NCI-H345 treated with DMSO at 0.1 percent for 48 hours (cell line): ENCODE data around the gene ANKDD1B.
"Not testable (repeated sequence)": the region's sequence is repeated elsewhere in the genome, so short reads cannot be mapped to it uniquely, and the experiment has no call there.

Experiments
- DNase-seq: peaks from one replicate; lab custom pipeline; 2025; ENCODE audit not compliant: unreplicated experiment; lab: John Stamatoyannopoulos, UW

The ANKDD1B gene

DNA sequence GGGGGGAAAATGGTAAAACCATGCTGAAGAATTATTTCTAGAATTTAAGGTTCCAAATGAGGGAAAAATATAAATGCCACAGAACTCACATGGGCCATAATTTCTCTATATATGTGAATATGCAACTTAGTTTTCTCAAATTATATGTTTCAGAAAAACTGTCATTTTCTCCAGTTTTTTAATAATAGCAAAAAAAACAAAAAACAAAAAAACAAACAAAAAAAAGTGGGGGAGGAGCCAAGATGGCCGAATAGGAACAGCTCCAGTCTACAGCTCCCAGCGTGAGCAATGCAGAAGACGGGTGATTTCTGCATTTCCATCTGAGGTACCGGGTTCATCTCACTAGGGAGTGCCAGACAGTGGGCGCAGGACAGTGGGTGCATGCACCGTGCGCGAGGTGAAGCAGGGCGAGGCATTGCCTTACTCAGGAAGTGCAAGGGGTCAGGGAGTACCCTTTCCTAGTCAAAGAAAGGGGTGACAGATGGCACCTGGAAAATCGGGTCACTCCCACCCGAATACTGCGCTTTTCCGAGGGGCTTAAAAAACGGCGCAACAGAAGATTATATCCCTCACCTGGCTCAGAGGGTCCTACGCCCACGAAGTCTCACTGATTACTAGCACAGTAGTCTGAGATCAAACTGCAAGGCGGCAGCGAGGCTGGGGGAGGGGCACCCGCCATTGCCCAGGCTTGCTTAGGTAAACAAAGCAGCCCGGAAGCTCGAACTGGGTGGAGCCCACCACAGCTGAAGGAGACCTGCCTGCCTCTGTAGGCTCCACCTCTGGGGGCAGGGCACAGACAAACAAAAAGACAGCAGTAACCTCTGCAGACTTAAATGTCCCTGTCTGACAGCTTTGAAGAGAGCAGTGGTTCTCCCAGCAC lies 84.5 kb downstream of the ANKDD1B start:
- not testable (repeated sequence) for DNase-seq

DNA sequence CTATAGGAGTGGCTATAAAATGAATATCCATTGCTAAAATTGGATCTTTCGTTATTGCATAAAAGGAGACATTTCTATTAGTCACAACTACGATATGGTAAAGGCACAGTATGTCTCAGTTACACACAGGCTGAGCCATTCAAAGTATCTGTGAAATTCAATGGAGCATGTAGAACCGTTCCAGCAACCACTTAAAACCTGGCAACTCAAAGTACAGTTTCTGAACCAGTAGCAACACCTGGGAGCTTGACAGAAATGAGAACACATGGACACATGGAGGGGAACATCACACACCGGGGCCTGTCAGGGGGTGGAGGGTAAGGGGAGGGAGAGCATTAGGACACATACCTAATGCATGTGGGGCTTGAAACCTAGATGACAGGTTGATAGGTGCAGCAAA lies 90.6 kb downstream of the ANKDD1B start:
- DNase-seq, result no peak

DNA sequence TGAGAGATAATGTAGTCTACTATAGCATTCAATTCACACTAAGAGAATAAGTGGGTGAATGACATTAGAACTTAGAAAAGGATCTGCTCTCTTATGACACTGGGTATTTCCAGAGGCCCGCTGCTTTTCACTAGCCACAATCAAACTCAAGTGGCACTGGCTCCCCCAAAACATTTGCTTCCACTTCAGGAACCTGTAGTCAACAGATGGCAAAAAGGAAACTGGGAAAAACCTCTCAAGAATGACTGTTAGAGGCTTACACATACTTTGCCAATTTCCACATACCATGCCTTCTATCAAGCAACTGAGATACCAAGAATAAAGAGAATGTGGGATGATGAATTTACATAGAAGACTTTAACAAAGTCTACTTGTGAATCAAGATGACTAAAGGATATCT lies 94.8 kb downstream of the ANKDD1B start:
- no peak for DNase-seq

DNA sequence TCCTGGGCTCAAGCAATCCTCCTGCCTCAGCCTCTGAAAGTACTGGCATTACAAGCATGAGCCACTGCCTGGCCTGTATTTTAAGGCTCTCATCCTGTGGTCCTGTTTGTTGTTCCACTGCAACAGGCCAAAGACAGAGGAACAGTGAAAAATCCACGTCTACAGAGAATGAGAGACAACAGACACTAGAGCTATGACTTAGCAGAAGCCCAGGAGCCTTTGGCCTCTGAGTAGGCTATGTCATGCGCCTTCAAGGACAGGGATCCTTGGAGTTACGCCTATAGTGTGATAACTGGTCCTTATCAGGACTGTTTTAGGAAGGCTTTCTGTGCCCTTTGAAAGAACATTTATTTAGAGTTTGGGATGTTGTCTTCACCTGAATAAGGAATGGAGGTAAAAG lies 95.5 kb downstream of the ANKDD1B start:
- no peak for DNase-seq

GRCh38 chr5:75707911-75708509 lies 96.8 kb downstream of the ANKDD1B start:
- DNase-seq, result no peak

DNA sequence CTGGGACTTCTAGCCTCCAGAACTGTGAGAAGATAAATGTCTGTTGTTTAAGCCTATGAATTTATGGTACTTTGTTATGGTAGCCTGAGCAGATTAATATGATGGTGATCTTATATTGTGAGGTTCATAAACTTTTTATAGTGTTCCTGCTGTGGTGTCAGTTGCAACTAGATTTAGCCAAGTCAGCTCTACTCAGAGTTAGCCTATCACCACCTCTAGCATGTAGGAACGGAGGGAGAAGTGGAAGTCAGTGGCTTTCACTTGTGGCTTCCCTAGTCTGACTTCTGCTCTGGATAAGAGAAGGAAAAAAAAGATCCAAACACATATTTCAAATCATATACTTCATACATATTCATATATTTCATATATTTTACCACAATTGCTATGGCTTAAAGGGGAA lies 99.4 kb downstream of the ANKDD1B start:
- DNase-seq, result no peak

DNA sequence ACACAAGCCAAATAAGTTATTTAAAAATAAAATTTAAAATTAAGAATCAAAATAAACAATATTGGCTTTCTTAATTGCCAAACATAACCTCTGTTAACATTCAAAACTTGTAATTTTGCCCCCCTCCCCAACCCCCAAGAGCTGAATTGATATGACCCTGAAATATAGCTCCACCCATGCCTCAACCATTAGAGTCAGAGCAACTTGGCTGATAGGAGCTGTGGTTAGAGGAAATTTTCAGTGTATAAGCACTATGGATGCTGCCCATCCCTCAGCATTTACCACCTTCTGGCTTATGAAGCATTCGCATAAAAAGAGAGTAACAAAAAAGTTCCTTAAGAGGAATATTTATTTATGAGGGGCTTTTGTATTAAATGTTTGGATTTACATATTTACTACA lies 99.9 kb downstream of the ANKDD1B start:
- no peak for DNase-seq

- no peak for DNase-seq
Measured at GRCh38 chr5:75712091-75712490, 100.8 kb downstream of the ANKDD1B start.

- no peak for DNase-seq
Measured at GRCh38 chr5:75716715-75717081, 105.4 kb downstream of the ANKDD1B start.

GRCh38 chr5:75717082-75717922 lies 106.0 kb downstream of the ANKDD1B start, which contains the start of gene POC5:
Gene POC5 (minus strand): TSS chr5:75717437. CDS start chr5:75712937, 4,500 bp downstream.
- DNase-seq, result peak; percentile 95

- no peak for DNase-seq
Measured at GRCh38 chr5:75720882-75721281, 109.6 kb downstream of the ANKDD1B start.
